GM19467 (cell line): ENCODE measurements around the gene CCDC24.

ENCODE experiments used
- ATAC-seq: cut with Tn5 transposase; IDR thresholded peaks from one replicate; pipeline ENCODE4 v1.9.1; 2021; ENCODE audit warnings: mild to moderate bottlenecking, moderate library complexity; ENCODE audit not compliant: unreplicated experiment

CCDC24 gene

DNA sequence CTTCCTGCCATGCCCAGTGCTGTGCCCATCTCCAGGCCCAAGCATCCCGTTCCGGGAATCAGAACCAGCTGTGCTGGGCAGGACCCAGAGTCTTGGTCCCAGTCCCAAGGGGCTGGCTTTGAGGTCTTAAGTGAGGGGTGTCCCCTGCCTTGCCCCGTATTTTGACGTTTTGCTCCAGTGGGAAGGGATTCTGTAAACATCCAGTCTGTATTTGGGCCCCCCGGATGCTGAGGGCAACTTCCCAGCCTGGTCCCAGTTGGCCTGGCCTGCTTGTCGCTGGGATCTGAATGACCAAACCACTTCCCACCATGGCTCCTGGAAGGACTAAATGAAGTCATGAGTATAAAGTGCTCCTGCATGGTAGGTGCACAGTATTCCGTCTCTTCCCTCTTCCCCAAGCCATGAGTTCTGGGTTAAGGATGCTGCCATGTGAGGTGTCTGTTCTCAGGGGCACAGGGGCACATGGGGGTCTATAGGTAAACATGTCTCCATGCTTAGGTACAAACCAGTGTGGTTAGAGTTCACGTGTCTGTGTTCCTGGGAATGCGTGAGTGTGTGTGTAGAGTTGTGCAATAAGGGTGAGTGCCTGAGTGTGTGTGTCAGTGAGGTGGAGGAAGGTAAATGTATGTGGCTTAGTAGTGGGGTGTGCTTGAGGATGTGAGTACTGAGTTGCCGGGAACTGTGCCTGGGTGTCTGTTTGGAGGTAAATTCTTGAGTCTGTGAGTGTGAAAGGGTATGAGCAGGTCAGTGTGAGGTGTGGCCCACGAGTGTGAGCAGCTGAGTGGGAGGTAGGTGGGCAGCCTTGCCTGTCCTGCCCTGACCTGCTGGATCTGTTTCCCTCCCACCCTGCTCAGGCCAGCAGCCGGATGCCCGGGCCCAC lies 10.9 kb upstream of the CCDC24 start:
- no peak for ATAC-seq

- ATAC-seq = no peak
Measured at GRCh38 chr1:43981135-43981491, 10.3 kb upstream of the CCDC24 start.

GRCh38 chr1:43981636-43982035 lies 9.8 kb upstream of the CCDC24 start:
- no peak for ATAC-seq

DNA sequence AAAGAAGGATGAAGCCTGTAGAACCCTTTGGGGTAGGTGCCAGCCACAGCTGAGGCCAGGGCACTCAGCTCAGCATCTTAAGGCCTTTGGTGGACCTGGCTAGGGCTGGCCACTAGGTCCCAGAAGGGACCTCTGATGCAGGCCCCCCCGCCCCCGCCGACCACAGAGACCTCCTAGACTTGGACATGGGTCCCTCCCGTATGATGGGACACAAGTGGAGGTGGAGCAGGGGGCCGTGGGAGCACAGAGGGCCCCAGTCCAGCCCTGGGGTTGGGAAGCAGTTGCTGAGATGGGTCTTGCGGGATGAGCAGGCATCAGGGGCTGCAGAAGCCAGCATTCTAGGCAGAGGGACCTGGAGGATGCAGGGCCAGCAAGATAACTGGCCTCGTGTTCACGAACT lies 9.2 kb upstream of the CCDC24 start:
- no peak for ATAC-seq

DNA sequence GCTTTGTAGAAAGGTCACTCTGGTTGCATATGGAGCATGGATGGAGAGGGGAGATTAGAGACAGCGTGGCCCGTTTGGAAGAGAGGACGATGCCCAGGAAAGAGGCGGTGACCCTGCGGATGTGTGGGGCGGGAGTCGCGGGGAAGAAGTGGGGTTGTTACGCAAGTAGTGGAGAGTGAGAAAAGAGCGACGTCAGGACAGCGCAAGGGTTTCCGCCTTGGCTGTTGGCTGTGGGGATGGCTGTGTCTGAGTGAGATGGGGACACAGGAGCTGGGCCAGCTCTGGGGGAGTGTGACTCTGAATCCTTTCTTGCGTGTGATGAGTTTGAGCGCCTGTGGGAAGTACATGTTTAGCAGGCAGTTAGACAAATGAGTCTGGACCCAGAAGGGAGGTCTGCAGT lies 8.6 kb upstream of the CCDC24 start:
- no peak for ATAC-seq

DNA sequence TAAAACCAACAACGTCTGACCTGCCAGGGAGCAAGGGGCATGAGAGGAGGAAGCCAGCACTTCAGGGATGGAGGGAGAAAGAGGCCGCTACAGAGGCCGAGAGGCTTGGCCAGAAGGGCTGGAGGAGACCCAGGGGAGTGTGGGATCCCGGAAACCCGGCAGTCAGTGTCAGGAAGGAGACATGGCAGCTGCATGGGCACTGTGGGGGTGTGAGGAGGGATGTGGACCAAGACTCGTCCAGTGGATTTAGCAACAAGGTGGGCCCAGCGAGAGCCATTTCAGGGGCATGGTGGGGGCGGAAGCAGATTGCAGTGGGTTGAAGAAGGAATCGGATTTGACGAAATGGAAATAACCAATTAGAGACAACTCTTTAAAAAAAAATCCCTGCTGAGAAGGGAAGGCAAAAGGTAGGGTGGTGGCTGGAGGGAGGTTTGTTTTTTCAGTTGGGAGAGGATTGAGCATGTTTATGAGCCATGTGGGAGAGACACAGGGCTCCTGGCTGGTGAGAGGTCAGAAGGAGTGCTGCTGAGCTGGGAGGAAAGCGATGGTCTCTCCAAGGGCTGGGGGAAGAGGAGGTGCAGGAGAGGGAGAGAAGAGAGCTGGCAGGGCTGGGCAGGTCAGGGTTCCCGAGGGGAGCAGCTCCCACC lies 8.0 kb upstream of the CCDC24 start:
- ATAC-seq = no peak

DNA sequence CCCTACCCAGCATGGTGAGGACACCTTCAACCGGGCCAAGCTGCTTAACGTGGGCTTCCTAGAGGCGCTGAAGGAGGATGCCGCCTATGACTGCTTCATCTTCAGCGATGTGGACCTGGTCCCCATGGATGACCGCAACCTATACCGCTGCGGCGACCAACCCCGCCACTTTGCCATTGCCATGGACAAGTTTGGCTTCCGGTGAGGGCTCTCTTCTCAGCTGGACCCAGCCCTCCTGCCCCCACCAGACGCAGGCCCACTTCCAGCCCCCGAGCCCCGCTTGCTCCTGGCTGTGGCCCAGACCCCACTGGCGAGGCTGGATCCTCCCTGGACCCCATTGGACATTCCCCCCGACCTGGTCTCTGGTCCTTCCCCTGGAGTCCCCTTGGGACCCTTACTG lies 6.5 kb upstream of the CCDC24 start:
- no peak for ATAC-seq

GRCh38 chr1:43985984-43986595 lies 5.3 kb upstream of the CCDC24 start:
- no peak for ATAC-seq

DNA sequence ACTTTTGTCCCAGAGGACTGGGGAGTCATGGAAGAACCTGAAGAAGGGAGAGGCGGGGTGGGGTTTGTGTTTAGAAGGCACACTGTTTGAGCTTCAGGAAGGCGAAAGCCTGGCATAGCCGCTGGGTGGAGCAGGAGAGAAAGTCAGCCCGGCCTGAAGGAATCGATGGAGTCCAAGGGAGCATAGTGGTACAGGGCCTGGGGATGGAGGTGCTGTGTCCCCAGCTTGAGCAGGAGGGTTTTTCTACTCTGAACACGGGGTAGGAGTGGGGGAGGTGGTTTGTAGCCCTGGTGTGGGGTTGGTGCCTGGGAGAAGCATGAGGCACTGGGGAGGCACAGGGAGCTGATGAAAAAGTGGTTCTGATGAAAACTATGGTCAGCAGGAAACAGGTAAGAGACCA lies 4.7 kb upstream of the CCDC24 start:
- no peak for ATAC-seq

GRCh38 chr1:43987159-43987902 lies 4.1 kb upstream of the CCDC24 start:
- ATAC-seq = no peak

GRCh38 chr1:43990271-43991199 lies 864 bp upstream of the CCDC24 start:
- no peak for ATAC-seq

- no peak for ATAC-seq
Measured at GRCh38 chr1:43991200-43991475, 261 bp upstream of the CCDC24 start.

- no peak for ATAC-seq
Measured at GRCh38 chr1:43992232-43992995, 1.0 kb downstream of the CCDC24 start.

GRCh38 chr1:43993206-43993914 lies 2.0 kb downstream of the CCDC24 start:
- ATAC-seq = no peak

- ATAC-seq = no peak
Measured at GRCh38 chr1:43994071-43994470, 2.7 kb downstream of the CCDC24 start.

GRCh38 chr1:43994794-43995790 lies 3.7 kb downstream of the CCDC24 start:
- ATAC-seq = no peak

- ATAC-seq = no peak
Measured at GRCh38 chr1:43995984-43996732, 4.8 kb downstream of the CCDC24 start.
